ENCODE measurements around the gene CCL24. TPM values are rescaled to one million over a fixed set of nuclear protein-coding genes. Genes with fewer than 3 reads are reported as not detected.
"Not testable (repeated sequence)": the region's sequence is repeated elsewhere in the genome, so short reads cannot be mapped to it uniquely, and the experiment has no call there.

CCL24 gene
- total RNA-seq, 1 donor from 2014 or later, result not detected

DNA sequence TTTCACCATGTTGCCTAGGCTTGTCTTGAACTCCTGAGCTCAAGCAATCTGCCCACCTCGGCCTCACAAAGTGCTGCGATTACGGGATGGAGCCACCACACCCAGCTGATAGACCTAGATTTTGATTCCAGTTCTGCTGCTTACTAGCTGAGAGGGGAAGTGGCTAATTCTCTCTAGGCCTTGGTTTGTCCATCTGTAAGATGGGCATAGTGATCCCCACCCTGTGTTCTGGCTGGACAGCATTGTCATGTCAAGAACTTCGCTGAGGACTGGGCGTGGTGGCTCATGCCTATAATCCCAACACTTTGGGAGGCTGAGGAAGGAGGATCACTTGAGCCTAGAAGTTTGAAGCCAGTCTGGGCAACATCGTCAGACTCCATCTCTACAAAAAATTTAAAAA is 17.4 kb upstream of the CCL24 start:
- TF ChIP-seq, protein P1, sequence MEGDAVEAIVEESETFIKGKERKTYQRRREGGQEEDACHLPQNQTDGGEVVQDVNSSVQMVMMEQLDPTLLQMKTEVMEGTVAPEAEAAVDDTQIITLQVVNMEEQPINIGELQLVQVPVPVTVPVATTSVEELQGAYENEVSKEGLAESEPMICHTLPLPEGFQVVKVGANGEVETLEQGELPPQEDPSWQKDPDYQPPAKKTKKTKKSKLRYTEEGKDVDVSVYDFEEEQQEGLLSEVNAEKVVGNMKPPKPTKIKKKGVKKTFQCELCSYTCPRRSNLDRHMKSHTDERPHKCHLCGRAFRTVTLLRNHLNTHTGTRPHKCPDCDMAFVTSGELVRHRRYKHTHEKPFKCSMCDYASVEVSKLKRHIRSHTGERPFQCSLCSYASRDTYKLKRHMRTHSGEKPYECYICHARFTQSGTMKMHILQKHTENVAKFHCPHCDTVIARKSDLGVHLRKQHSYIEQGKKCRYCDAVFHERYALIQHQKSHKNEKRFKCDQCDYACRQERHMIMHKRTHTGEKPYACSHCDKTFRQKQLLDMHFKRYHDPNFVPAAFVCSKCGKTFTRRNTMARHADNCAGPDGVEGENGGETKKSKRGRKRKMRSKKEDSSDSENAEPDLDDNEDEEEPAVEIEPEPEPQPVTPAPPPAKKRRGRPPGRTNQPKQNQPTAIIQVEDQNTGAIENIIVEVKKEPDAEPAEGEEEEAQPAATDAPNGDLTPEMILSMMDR (IDR thresholded peaks at IDR 0.05), result no peak
- H3K4me1 Mint-ChIP-seq (ENCODE audit: low read depth), result no peaks in the 10 kb centered on the region

DNA sequence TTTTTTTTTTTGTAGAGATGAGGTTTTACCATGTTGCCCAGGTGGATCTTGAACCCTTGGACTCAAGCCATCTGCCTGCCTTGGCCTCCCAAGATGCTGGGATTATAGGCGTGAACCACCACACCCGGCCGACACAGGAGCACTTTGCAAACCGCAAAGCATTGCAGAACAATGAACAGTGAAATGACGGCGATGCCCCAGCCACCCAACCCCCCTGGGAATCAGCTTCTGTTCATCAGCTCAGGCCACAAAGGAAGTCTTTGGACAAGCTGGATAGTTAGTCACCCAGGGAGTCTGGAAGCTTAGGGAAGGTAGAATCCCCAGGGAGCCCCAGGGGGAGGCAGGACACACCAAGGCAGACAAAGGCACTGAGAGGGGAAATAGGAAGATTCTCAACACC is 16.1 kb upstream of the CCL24 start:
- H3K4me1 Mint-ChIP-seq (ENCODE audit: low read depth); H3K9me3 Mint-ChIP-seq (ENCODE audit: low read depth); H3K36me3 Mint-ChIP-seq (ENCODE audit: low read depth); DNase-seq (ENCODE audit: low spot score); H3K27ac Mint-ChIP-seq (ENCODE audit: unreplicated experiment); H3K4me3 Mint-ChIP-seq (ENCODE audit: unreplicated experiment): not testable (repeated sequence)
- peaks cover 19% of the 10 kb centered on the region for H3K27me3 Mint-ChIP-seq (ENCODE audit: low read depth)

More for the DNA sequence above, 17.4 kb upstream of the CCL24 start:
- H3K4me3 Mint-ChIP-seq (ENCODE audit: unreplicated experiment), result no peak overlapping the region
- peaks cover 20% of the 10 kb centered on the region for H3K27me3 Mint-ChIP-seq (ENCODE audit: low read depth)
- no peaks in the 10 kb centered on the region for H3K9me3 Mint-ChIP-seq (ENCODE audit: low read depth)
- no peak overlapping the region for H3K27ac Mint-ChIP-seq (ENCODE audit: unreplicated experiment)
- no peak for DNase-seq (ENCODE audit: low spot score)
- H3K36me3 Mint-ChIP-seq (ENCODE audit: low read depth), result no peaks in the 10 kb centered on the region

DNA sequence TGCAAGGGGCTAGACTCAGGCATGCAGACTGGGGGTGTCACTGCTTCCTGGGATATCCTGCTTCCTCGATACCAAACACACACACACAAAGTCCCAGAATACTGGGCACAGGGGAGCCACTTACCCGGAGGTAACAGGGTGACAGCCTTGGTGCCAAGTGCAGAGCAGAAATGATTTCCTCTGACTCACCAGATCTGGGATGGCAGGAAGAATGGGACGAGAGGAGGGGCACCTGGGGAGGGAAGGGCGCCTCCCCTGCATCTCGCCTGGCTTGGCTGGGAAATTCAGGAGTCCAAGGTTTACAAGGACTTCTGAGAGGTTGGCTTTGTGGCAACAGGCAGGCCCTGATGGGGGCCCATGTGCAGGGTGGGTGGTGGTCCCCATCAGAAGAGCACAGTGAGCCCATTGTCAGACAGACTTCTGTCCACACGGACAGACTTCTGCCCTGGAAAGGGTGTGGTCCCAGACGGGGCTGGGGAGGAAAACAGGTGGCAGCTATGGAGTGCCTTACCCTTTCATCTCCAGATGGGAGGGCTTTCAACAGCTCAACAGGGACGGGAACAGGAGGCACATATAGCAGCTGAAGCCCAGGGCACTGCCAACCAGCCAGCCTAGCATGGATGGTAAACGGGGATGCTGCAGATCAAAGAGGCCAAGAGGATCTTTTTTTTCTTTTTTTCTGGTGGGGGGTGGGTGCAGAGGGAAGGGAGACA is 9.7 kb upstream of the CCL24 start:
- no peaks in the 10 kb centered on the region for H3K9me3 Mint-ChIP-seq (ENCODE audit: low read depth)
- no peak overlapping the region for H3K4me3 Mint-ChIP-seq (ENCODE audit: unreplicated experiment)
- no peaks in the 10 kb centered on the region for H3K36me3 Mint-ChIP-seq (ENCODE audit: low read depth)
- no peak overlapping the region for H3K27ac Mint-ChIP-seq (ENCODE audit: unreplicated experiment)
- DNase-seq (ENCODE audit: low spot score), result no peak
- peaks cover 19% of the 10 kb centered on the region for H3K27me3 Mint-ChIP-seq (ENCODE audit: low read depth)
- H3K4me1 Mint-ChIP-seq (ENCODE audit: low read depth), result no peaks in the 10 kb centered on the region
- TF ChIP-seq, protein P1 (IDR thresholded peaks at IDR 0.05), result no peak

DNA sequence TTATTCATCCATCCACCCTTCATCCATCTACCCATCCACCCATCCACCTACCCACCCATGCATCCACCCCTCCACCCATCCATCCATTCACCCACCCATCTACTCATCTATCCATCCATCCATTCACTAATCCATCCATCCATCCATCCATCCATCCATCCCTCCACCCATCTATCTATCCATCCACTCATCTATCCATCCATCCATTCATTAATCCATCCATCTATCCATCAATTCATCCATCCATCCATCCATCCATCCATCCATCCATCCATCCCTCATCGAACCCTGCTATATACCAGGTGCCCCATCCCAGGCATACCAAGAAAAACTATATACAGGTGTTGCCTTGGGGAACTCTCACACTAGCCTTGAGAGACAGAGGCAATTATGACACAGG is 7.1 kb upstream of the CCL24 start:
- no peak for DNase-seq (ENCODE audit: low spot score)
- TF ChIP-seq, protein P1 (IDR thresholded peaks at IDR 0.05), result no peak
- no peaks in the 10 kb centered on the region for H3K4me1 Mint-ChIP-seq (ENCODE audit: low read depth)
- peaks cover 26% of the 10 kb centered on the region for H3K27me3 Mint-ChIP-seq (ENCODE audit: low read depth)
- H3K36me3 Mint-ChIP-seq (ENCODE audit: low read depth), result no peaks in the 10 kb centered on the region
- H3K27ac Mint-ChIP-seq (ENCODE audit: unreplicated experiment), result no peak overlapping the region
- H3K4me3 Mint-ChIP-seq (ENCODE audit: unreplicated experiment), result no peak overlapping the region
- no peaks in the 10 kb centered on the region for H3K9me3 Mint-ChIP-seq (ENCODE audit: low read depth)

DNA sequence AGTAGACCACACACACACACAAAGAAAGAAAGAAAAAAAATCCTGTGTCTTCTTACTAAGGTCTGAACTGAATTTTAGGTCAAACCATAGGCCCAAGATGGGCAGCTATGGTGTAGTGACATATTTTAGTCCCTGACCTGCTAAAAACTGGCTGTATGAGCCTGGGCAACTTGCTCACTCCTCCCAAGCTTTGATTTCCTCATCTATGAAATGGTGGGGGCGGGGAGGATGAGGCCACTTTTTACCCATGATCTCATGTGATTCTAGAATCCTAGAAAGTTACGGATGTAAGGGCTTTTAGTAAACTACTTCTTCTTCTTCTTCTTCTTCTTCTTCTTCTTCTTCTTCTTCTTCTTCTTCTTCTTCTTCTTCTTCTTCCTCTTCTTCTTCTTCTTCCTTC is 6.1 kb upstream of the CCL24 start:
- H3K27ac Mint-ChIP-seq (ENCODE audit: unreplicated experiment), result no peak overlapping the region
- no peaks in the 10 kb centered on the region for H3K4me1 Mint-ChIP-seq (ENCODE audit: low read depth)
- no peak overlapping the region for H3K4me3 Mint-ChIP-seq (ENCODE audit: unreplicated experiment)
- no peaks in the 10 kb centered on the region for H3K9me3 Mint-ChIP-seq (ENCODE audit: low read depth)
- H3K36me3 Mint-ChIP-seq (ENCODE audit: low read depth), result no peaks in the 10 kb centered on the region
- TF ChIP-seq, protein P1 (IDR thresholded peaks at IDR 0.05), result no peak
- H3K27me3 Mint-ChIP-seq (ENCODE audit: low read depth), result peaks cover 24% of the 10 kb centered on the region
- DNase-seq (ENCODE audit: low spot score), result no peak

DNA sequence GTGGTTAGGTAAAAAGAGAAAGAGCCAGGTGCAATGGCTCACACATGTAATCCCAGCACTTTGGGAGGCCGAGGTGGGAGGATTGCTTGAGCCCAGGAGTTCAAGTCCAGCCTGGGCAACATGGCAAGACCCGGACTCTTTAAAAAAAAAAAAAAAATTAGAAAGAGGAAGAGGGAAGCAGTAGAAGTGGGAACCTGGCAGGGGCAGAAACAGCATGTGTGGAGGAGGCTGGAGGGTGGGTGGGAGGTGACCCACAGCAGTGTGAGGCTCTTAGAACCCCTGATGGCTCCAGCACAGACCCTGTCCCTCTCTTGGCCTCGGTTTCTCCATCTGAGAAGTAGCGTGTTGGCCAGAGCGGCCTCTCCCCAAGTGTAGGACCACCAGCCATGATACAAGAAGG is 4.9 kb upstream of the CCL24 start:
- no peak for DNase-seq (ENCODE audit: low spot score)
- no peaks in the 10 kb centered on the region for H3K36me3 Mint-ChIP-seq (ENCODE audit: low read depth)
- no peaks in the 10 kb centered on the region for H3K4me1 Mint-ChIP-seq (ENCODE audit: low read depth)
- TF ChIP-seq, protein P1 (IDR thresholded peaks at IDR 0.05), result no peak
- peaks cover 17% of the 10 kb centered on the region for H3K27me3 Mint-ChIP-seq (ENCODE audit: low read depth)
- no peaks in the 10 kb centered on the region for H3K9me3 Mint-ChIP-seq (ENCODE audit: low read depth)
- no peak overlapping the region for H3K27ac Mint-ChIP-seq (ENCODE audit: unreplicated experiment)
- no peak overlapping the region for H3K4me3 Mint-ChIP-seq (ENCODE audit: unreplicated experiment)

Data from chondrocyte (in vitro differentiated cells).